GM12875 (cell line): ENCODE results near the gene INPPL1.
A peak's percentile ranks its signal among the peaks of the same experiment; 100 is the strongest.

Source experiments
- H3K4me3 ChIP-seq: one replicate; pipeline ENCODE4 v1.5.1; 2011; ENCODE audit warnings: low read depth, low read length, control low read depth
- TF ChIP-seq, protein P1 (sequence below): IDR thresholded peaks from 2 replicates; pipeline ENCODE4 v1.5.1; 2011; ENCODE audit warnings: low read depth, mild to moderate bottlenecking, control low read depth, inconsistent platforms, low read length, moderate library complexity, borderline replicate concordance; ENCODE audit not compliant: insufficient read depth

Gene INPPL1

GRCh38 chr11:72238492-72239312 lies 14.1 kb downstream of the INPPL1 start:
- TF ChIP-seq, protein P1, sequence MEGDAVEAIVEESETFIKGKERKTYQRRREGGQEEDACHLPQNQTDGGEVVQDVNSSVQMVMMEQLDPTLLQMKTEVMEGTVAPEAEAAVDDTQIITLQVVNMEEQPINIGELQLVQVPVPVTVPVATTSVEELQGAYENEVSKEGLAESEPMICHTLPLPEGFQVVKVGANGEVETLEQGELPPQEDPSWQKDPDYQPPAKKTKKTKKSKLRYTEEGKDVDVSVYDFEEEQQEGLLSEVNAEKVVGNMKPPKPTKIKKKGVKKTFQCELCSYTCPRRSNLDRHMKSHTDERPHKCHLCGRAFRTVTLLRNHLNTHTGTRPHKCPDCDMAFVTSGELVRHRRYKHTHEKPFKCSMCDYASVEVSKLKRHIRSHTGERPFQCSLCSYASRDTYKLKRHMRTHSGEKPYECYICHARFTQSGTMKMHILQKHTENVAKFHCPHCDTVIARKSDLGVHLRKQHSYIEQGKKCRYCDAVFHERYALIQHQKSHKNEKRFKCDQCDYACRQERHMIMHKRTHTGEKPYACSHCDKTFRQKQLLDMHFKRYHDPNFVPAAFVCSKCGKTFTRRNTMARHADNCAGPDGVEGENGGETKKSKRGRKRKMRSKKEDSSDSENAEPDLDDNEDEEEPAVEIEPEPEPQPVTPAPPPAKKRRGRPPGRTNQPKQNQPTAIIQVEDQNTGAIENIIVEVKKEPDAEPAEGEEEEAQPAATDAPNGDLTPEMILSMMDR = no peak

DNA sequence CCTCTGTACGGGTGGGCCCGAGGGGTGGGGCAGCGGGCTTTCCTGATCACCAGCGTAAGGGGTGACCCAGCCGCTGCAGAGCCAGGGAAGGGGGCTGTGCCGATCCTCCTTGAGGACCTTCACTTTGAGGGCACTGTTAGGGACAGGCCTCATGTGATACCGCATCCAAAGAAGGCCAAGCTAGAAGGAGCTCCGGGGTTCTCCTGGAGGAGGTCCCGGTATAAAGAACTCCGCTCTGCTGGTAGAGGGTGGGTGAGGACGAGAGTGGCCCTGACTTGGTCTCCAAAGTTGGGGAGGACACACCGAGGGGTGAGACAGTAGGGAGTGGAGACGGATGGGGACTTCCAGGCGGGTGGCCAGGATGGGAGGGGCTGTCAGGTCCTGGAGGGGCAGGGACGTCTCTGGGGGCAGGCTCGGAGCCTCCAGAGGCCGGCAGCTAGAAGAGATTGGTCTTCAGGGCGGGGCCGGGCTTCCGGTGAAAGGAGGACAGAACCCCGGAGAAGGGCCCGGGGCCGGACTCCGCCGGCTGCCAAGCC lies 14.8 kb downstream of the INPPL1 start:
- TF ChIP-seq, protein P1 = no peak
- no peak overlapping the region for H3K4me3 ChIP-seq

More at GRCh38 chr11:72238492-72239312, 14.1 kb downstream of the INPPL1 start:
- no peak overlapping the region for H3K4me3 ChIP-seq

DNA sequence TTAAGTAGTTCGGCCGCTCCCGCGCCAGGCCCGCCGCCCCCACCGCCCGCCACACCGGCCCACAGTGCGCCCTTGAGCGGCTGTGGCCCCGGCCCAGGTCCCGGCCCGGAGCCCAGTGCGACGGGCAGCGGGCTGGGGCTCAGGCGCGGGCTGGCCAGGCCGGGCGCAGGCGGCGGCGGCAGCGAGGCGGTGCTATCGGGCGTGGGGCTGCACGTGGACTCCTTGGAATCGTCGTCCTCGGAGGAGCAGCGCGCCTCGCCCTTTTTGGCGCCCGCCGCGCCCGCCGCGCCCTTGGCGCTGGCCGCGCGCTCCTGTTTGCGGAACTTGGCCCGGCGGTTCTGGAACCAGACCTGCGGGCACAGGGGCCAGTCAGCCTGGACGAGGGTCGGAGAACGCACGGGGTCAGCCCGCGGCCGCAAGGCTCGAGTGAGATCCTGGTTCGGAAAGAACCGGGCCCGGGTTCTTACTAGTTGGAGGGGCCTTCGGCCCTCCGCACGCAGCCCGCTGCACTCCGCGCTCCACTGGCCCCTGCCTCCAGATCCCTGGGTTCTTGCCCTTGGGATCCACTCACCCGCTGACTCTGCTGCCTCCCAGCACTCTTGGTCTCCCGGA lies 15.4 kb downstream of the INPPL1 start:
- TF ChIP-seq, protein P1 = no peak
- H3K4me3 ChIP-seq = peak overlapping the region; percentile 6

DNA sequence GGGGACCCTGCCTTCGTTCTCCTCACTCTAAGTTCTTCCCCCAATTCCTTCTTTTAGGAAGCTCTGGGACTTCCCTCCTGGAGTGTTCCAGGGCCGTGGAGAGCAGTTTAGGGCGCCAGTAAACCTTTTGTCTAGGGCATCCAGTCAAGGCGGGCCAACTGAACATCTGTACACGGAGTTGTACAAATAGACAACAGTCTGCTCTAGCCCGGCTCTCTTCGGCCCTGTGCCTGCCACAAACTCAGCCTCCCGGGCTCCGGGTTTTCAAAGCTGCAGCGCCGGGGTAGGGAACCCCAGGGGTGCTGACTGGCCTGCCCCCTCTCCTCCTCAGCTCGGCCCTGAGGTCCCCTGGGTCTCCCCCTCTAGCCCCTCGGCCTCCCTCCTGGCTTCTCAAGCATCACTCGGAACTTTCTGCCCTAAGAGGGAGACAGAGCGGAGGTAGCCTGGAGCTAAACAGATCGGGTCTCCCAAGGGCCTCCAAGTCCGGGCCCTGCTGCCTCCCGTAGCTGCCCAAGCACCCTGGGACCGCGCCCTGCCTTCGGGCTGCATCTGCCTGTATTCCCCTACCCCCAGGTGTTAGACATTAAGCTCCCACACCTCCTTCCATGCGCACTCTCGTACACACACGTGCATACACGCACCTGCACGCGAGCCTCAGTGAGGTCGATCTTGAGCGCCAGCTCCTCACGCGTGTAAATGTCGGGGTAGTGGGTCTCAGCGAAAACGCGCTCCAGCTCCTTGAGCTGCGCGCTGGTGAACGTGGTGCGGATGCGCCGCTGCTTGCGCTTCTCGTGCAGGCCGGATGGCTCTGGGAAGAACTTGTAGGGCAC lies 16.1 kb downstream of the INPPL1 start:
- TF ChIP-seq, protein P1 = no peak
- no peak overlapping the region for H3K4me3 ChIP-seq

DNA sequence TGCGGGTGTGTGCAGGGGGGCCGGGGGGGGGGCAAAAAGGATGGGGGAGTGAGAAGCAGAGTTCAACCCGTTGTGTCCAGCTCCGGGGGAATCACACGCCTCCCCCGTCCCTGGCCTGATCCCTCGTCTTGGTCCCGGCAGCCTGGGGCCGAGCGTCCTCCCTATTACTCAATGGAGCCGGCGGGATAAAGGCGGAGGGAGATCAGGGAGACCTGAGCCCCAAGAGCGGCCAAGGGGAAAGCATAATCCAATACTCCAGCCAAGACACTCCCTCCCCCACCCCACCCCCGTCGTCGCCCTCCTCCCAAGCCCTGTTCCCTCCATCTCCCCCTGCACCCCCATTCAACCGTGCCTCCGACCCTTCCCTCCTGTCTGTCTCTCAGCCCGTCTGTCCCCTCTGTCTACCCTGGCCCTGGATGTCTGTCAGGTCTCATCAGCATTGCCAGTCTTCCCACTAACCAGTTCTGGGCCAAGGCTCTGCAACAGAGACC lies 16.8 kb downstream of the INPPL1 start:
- no peak overlapping the region for H3K4me3 ChIP-seq
- TF ChIP-seq, protein P1 = no peak

DNA sequence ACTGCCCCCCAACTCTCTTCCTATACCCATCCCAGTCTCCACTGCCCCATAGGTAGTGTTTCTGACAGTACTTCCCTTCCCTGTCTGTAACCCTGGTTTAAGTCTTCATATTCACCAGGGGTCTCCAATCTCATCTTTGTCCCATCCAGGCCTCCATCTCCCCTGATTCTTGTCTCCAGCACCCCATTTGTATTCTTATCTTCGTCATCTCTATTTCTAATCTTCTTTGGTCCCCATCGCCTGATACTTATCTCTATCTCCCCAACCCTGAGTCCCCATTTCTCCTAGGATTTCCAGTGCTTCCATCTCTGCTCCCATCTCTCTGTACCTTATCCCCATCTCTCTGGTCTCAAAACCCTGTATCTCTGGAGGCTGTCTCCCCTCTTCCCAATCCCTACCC lies 17.6 kb downstream of the INPPL1 start:
- TF ChIP-seq, protein P1 = no peak
- H3K4me3 ChIP-seq = no peak overlapping the region
